GM21360 (cell line): ENCODE results near the gene RNF138.
A peak's percentile ranks its signal among the peaks of the same experiment; 100 is the strongest.
"Not testable (repeated sequence)": the region's sequence is repeated elsewhere in the genome, so short reads cannot be mapped to it uniquely, and the experiment has no call there.

ENCODE experiments used
- ATAC-seq: cut with Tn5 transposase; IDR thresholded peaks from one replicate; pipeline ENCODE4 v1.9.1; 2021; ENCODE audit warnings: mild to moderate bottlenecking, moderate library complexity; ENCODE audit not compliant: unreplicated experiment

RNF138 gene

GRCh38 chr18:32091724-32092421, at the start of gene RNF138:
Gene RNF138 (plus strand): TSS chr18:32091874. CDS start chr18:32092777, 903 bp downstream.
- ATAC-seq = peak; percentile 48

GRCh38 chr18:32042337-32042736, 49.3 kb upstream of the RNF138 start:
- ATAC-seq = no peak

GRCh38 chr18:32048507-32049091, 43.1 kb upstream of the RNF138 start:
- ATAC-seq = peak; percentile 69

GRCh38 chr18:32049393-32050171, 42.1 kb upstream of the RNF138 start:
- no peak for ATAC-seq

GRCh38 chr18:32056613-32057358, 34.9 kb upstream of the RNF138 start:
- ATAC-seq = no peak

GRCh38 chr18:32057624-32058165, 34.0 kb upstream of the RNF138 start:
- ATAC-seq = no peak

GRCh38 chr18:32060026-32060425, 31.6 kb upstream of the RNF138 start:
- ATAC-seq = no peak

- no peak for ATAC-seq
Measured at GRCh38 chr18:32067375-32068167, 24.1 kb upstream of the RNF138 start.

GRCh38 chr18:32072321-32072720, 19.4 kb upstream of the RNF138 start:
- ATAC-seq = peak; percentile 87

GRCh38 chr18:32074206-32074605, 17.5 kb upstream of the RNF138 start:
- no peak for ATAC-seq

- ATAC-seq = no peak
Measured at GRCh38 chr18:32078845-32079244, 12.8 kb upstream of the RNF138 start.

GRCh38 chr18:32081881-32082280, 9.8 kb upstream of the RNF138 start:
- ATAC-seq = no peak

- no peak for ATAC-seq
Measured at GRCh38 chr18:32083781-32084180, 7.9 kb upstream of the RNF138 start.

- no peak for ATAC-seq
Measured at GRCh38 chr18:32086881-32087280, 4.8 kb upstream of the RNF138 start.

GRCh38 chr18:32090831-32091230, 843 bp upstream of the RNF138 start:
- ATAC-seq = not testable (repeated sequence)

- no peak for ATAC-seq
Measured at GRCh38 chr18:32091325-32091723, 350 bp upstream of the RNF138 start.

- ATAC-seq = peak; percentile 80
Measured at GRCh38 chr18:32092422-32093101, 888 bp downstream of the RNF138 start.

GRCh38 chr18:32093102-32093511, 1.4 kb downstream of the RNF138 start:
- no peak for ATAC-seq

GRCh38 chr18:32093523-32093922, 1.8 kb downstream of the RNF138 start:
- no peak for ATAC-seq
